GM12878 (cell line): ENCODE results near the gene FGF14. TPM values are rescaled to one million over a fixed set of nuclear protein-coding genes. Genes with fewer than 3 reads are reported as not detected.
A peak's percentile ranks its signal among the peaks of the same experiment; 100 is the strongest.

Source experiments
- ATAC-seq: fragments of 200-7000 bp; cut with Tn5 transposase; 3 replicates; pipeline ENCODE4 v1.9.1; 2020; ENCODE audit warnings: mild to moderate bottlenecking, moderate library complexity
- BruUV-seq: library from RNA; stranded (reverse); fragments of 400-500 nt; replicated peaks from 2 replicates; lab custom pipeline; 2021; lab: Mats Ljungman, UMichigan
- CTCF ChIA-PET: fragments of 300-600 bp; sonication (Branson Sonifier 250); formaldehyde crosslinking; extraction: SDS; loops from one replicate; lab custom pipeline; 2021; ENCODE audit warnings: inconsistent platforms; lab: Yijun Ruan, JAX
- POLR2A ChIA-PET: fragments of 350-600 bp; formaldehyde crosslinking; extraction: SDS; loops from one replicate; lab custom pipeline; 2021; ENCODE audit warnings: inconsistent platforms; lab: Charles Lee
- RAD21 ChIA-PET: fragments of 300-600 bp; sonication (Branson Sonifier 250); formaldehyde crosslinking; loops from one replicate; lab custom pipeline; 2023; ENCODE audit warnings: antibody characterized with exemption; ENCODE audit not compliant: unreplicated experiment; lab: Charles Lee
- SMC1A ChIA-PET: fragments of 300-600 bp; sonication (Branson Sonifier 250); formaldehyde crosslinking; loops from one replicate; lab custom pipeline; 2023; ENCODE audit not compliant: unreplicated experiment, uncharacterized antibody; lab: Charles Lee
- DNase-seq: peaks from one replicate; pipeline ENCODE4 v3.0.0-alpha.2; 2011; ENCODE audit warnings: low read depth, low spot score
- FAIRE-seq: peaks from 3 replicates; lab custom pipeline; 2011; peaks lifted over from hg19 to GRCh38; lab: Jason Lieb, UNC
- H2AFZ ChIP-seq: 2 replicates; pipeline ENCODE4 v1.6.0; 2011; ENCODE audit warnings: low read depth, low read length, control low read depth; ENCODE audit not compliant: control insufficient read depth
- H3K27ac ChIP-seq: 2 replicates; pipeline ENCODE4 v1.5.1; 2011; ENCODE audit warnings: control low read depth; ENCODE audit not compliant: control insufficient read depth, insufficient read depth
- H3K27me3 ChIP-seq, 2 experiments: replicated peaks in 1 of 2; 2 replicates each; pipeline versions ENCODE4 v1.6.0 to v1.6.1; 2011; ENCODE audit warnings: low read length in 1 of 2; ENCODE audit not compliant: control insufficient read depth in 2 of 2, insufficient read depth in 2 of 2
- H3K36me3 ChIP-seq, 2 experiments: 2 replicates each; pipeline ENCODE4 v1.5.1; 2011; ENCODE audit warnings: low read length in 1 of 2; ENCODE audit not compliant: control insufficient read depth in 2 of 2, insufficient read depth in 2 of 2
- H3K4me1 ChIP-seq: 2 replicates; pipeline ENCODE4 v1.6.1; 2011; ENCODE audit warnings: mild to moderate bottlenecking, low read length, moderate library complexity, mixed read lengths; ENCODE audit not compliant: control insufficient read depth, insufficient read depth
- H3K4me2 ChIP-seq: 2 replicates; pipeline ENCODE4 v1.6.0; 2011; ENCODE audit warnings: control low read depth; ENCODE audit not compliant: control insufficient read depth, insufficient read depth
- H3K4me3 ChIP-seq: fragments of 200-600 bp; sonication (generic); 2 replicates; pipeline ENCODE4 v1.5.1; 2016
- H3K79me2 ChIP-seq: 2 replicates; pipeline ENCODE4 v1.6.0; 2011; ENCODE audit warnings: low read length; ENCODE audit not compliant: control insufficient read depth, insufficient read depth
- H3K9ac ChIP-seq: 2 replicates; pipeline ENCODE4 v1.8.0; 2011; ENCODE audit warnings: low read length, control low read depth, mixed read lengths; ENCODE audit not compliant: control insufficient read depth, insufficient read depth
- H3K9me3 ChIP-seq: replicated peaks from 3 replicates; pipeline ENCODE4 v1.5.1; 2011; ENCODE audit warnings: mild to moderate bottlenecking, low read length; ENCODE audit not compliant: control insufficient read depth, insufficient read depth
- H4K20me1 ChIP-seq: 2 replicates; pipeline ENCODE4 v1.6.0; 2011; ENCODE audit not compliant: control insufficient read depth, insufficient read depth
- ASH2L ChIP-seq: fragments of 300-600, 200-600 bp; sonication (generic); IDR thresholded peaks from 2 replicates; pipeline ENCODE4 v1.6.1; 2017; ENCODE audit warnings: low read depth, mild to moderate bottlenecking, borderline replicate concordance
- BCL11A ChIP-seq: IDR thresholded peaks from 2 replicates; pipeline ENCODE4 v1.6.1; 2011; ENCODE audit warnings: low read depth, low read length
- CTCF ChIP-seq, 3 experiments: IDR thresholded peaks in 2 of 3; conservative IDR thresholded peaks in 1 of 3; 2 replicates each; pipeline ENCODE4 v1.5.1; 2011; ENCODE audit warnings: low read depth in 3 of 3, low read length in 3 of 3, mild to moderate bottlenecking in 3 of 3, control low read depth in 2 of 3, moderate library complexity in 2 of 3, inconsistent platforms in 1 of 3, mixed read lengths in 1 of 3; ENCODE audit not compliant: control insufficient read depth in 2 of 3, insufficient read depth in 1 of 3; ENCODE audit errors: extremely low read depth in 1 of 3
- E4F1 ChIP-seq: fragments of 450-650 bp; IDR thresholded peaks from 2 replicates; pipeline ENCODE4 v1.6.1; 2018; ENCODE audit warnings: borderline replicate concordance, mild to moderate bottlenecking; ENCODE audit not compliant: partially characterized antibody
- ESRRA ChIP-seq: IDR thresholded peaks from 2 replicates; pipeline ENCODE4 v1.6.1; 2012; ENCODE audit warnings: mild to moderate bottlenecking, low read length, improper control_type of control experiment
- FOXK2 ChIP-seq: fragments of 450-650 bp; IDR thresholded peaks from 2 replicates; pipeline ENCODE4 v1.6.1; 2017; ENCODE audit warnings: mild to moderate bottlenecking, moderate library complexity
- NFYB ChIP-seq: IDR thresholded peaks from 2 replicates; pipeline ENCODE4 v1.6.1; 2011; ENCODE audit warnings: low read depth, mild to moderate bottlenecking, low read length, improper control_type of control experiment, moderate library complexity; ENCODE audit not compliant: insufficient read depth
- PKNOX1 ChIP-seq: fragments of 450-650 bp; IDR thresholded peaks from 2 replicates; pipeline ENCODE4 v1.6.1; 2016; ENCODE audit warnings: mild to moderate bottlenecking
- RUNX3 ChIP-seq: IDR thresholded peaks from 2 replicates; pipeline ENCODE4 v1.6.1; 2012; ENCODE audit warnings: low read length, inconsistent platforms
- ZNF217 ChIP-seq: fragments of 450-650 bp; IDR thresholded peaks from 2 replicates; pipeline ENCODE4 v1.6.1; 2017; ENCODE audit warnings: antibody characterized with exemption, mild to moderate bottlenecking
- ZZZ3 ChIP-seq: IDR thresholded peaks from 2 replicates; pipeline ENCODE4 v1.6.1; 2011; ENCODE audit warnings: low read depth; ENCODE audit not compliant: control insufficient read depth, insufficient read length
- WGBS: methylation state at CpG from one replicate; pipeline ENCODE4 v1.1.6; 2016; ENCODE audit warnings: low lambda C conversion rate; ENCODE audit not compliant: insufficient replicate concordance, insufficient coverage; ENCODE audit errors: missing lambda C conversion rate; 5-methylcytosine and 5-hydroxymethylcytosine counted together
- in situ Hi-C: fragments of 300-500 bp; cut with MboI; formaldehyde crosslinking; loops from 9 replicates; pipeline ENCODE4 v1.14.3; 2018; ENCODE audit warnings: mixed read lengths
- intact Hi-C: fragments of 100-400 bp; cut with micrococcal nuclease; formaldehyde crosslinking; loops from one replicate; pipeline ENCODE4 v1.14.2; 2022; ENCODE audit not compliant: unreplicated experiment
- polyA plus RNA-seq, 11 experiments: library from polyadenylated mRNA; depleted of rRNA in 4 of 11; unstranded in 6 of 11; stranded (reverse) in 5 of 11; fragments of >200 nt; fragmentation: Nextera tagmentation in 4 of 11; fragmentation: Illumina TruSeq in 1 of 11; extraction: Ambion mirVana in 4 of 11; extraction: Trizol in 1 of 11; gene quantifications; 1 replicate in 1 of 11; 2 replicates in 10 of 11; pipeline versions ENCODE4 v1.2.1 to v1.2.3, GENCODE V29; 2011 to 2016; ENCODE audit warnings: inconsistent platforms in 2 of 11, missing spikeins in 2 of 11, low read depth in 1 of 11
- total RNA-seq, 4 experiments: library from RNA; depleted of rRNA in 3 of 4; stranded (reverse); fragments of >200 nt in 3 of 4; fragmentation: Illumina TruSeq in 1 of 4; extraction: Trizol in 1 of 4; gene quantifications; 2 replicates each; pipeline versions ENCODE4 v1.2.1 to v1.2.3, GENCODE V29; 2013 to 2021

FGF14 gene
- total and polyA plus RNA-seq, 10 of the 15 experiments (the other 5 are each of a cell fraction or from before 2014, with no cell fraction given): under 0.01 to 0.44 (median 0.04) TPM

- TF ChIP-seq E4F1: no peak
These were observed 6.7 kb downstream of the FGF14 start (continued) for GRCh38 chr13:102395174-102395573.

GRCh38 chr13:102394158-102395053 lies 7.4 kb downstream of the FGF14 start:
- peak overlapping the region; percentile 81 for H3K4me3 ChIP-seq
- POLR2A ChIA-PET: no interaction called here
- TF ChIP-seq ESRRA (no peak), NFYB (no peak), ZZZ3 (no peak), RUNX3 (peak; percentile 40; the same call in 1 of the 2 replicates), PKNOX1 (no peak), ASH2L (peak; percentile 74; the same call in 1 of the 2 replicates), BCL11A (no peak), E4F1 (peak; percentile 46), FOXK2 (no peak), CTCF (IDR thresholded peaks at IDR 0.05 in 2 of 3, conservative IDR thresholded peaks at IDR 0.05 in 1 of 3; ENCODE audit: control insufficient read depth in 2 of 3, extremely low read depth in 1 of 3, insufficient read depth in 1 of 3, low read depth in 3 of 3, low read length in 3 of 3) (peak; percentile 6 to 22 (median 11); a peak in 1 of 6 replicates), ZNF217 (no peak; the same call in 1 of the 2 replicates)

More at GRCh38 chr13:102394158-102395053, 7.4 kb downstream of the FGF14 start:
- H3K36me3 ChIP-seq: no peaks in the 10 kb centered on the region
- CTCF ChIA-PET: interaction anchor here (0.7 to 1.9 kb wide), 7 partner anchors 9 to 262 kb away, joined by 3 to 6 read pairs (median 3); partner anchors contain the start of gene TPP2
- peak overlapping the region; percentile 62 for H3K27ac ChIP-seq
- H4K20me1 ChIP-seq: no peaks in the 10 kb centered on the region
- peak; percentile 79 for FAIRE-seq
- H2AFZ ChIP-seq: peak overlapping the region; percentile 99
- peak overlapping the region; percentile 93 for H3K4me2 ChIP-seq
- RAD21 ChIA-PET: interaction anchor here (1.5 kb wide), 1 partner anchor 62 kb away, joined by 4 read pairs; no protein-coding TSS in a partner anchor
- BruUV-seq: TSS peak; percentile 82
- H3K4me1 ChIP-seq: no peaks in the 10 kb centered on the region; the same call in 1 of the 2 replicates
- peaks cover 0 to 5% of the 10 kb centered on the region in 2 experiments; a peak in 3 of 4 replicates for H3K27me3 ChIP-seq
- intact Hi-C loops: loop anchor here (5.0 kb wide), 1 partner anchor 63 kb away; no protein-coding TSS in a partner anchor
- no peaks in the 10 kb centered on the region; the same call in 2 of the 3 replicates for H3K9me3 ChIP-seq
- WGBS: 8% methylated on average over 72 of the region's 72 CpGs
- ATAC-seq: peak; percentile 94
- H3K9ac ChIP-seq: peak overlapping the region; percentile 72
- in situ Hi-C loops: no loop called here
- SMC1A ChIA-PET: interaction anchor here (0.6 to 1.3 kb wide), 6 partner anchors 10 to 460 kb away, joined by 3 to 5 read pairs (median 4); no protein-coding TSS in a partner anchor
- DNase-seq: peak; percentile 47
- H3K79me2 ChIP-seq: no peaks in the 10 kb centered on the region
